Measurements from ENCODE around the gene PKD2L1. TPM values are rescaled to one million over a fixed set of nuclear protein-coding genes. Genes with fewer than 3 reads are reported as not detected.

The PKD2L1 gene
- total and polyA plus RNA-seq, 2 of the 8 experiments (the other 6 are each of a cell fraction or from before 2014, with no cell fraction given) = 0.20 to 0.33 TPM

DNA sequence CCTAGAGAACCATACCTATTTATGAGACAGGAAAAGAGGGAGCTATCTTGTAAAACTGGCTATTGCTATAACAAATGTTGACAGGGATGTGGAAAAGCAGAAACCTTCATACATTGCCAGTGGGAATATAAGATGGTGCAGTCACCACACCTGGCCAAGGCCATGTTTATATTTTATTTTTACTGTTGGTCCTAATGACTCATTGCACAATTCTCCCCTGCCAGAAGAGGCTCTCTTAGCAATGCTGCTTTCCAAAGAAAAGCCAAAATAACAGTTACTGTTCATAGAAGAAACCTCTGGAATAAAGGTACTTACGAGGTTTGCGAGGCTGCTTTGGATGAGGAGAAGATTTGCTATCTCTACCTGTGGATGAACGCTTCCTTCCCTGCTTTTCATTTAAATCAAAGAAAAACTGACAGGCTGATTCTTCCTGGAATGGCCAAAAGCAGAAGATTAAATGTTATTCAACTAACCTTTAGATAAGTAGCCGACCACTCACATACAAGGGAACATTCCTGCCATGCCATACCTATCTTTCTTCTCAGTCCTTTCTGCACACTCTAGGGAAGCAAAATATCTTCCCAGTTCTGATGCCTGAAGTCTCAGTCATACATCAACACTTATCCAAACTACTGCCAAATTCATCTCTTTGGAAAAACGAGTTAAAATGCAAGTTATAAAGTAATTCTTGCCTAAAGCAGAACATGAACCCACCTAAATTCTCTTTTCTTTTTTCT is 84.4 kb downstream of the PKD2L1 start:
- H2BK15ac ChIP-seq (ENCODE audit: low read length) = no peak overlapping the region
- TF ChIP-seq TAF1 (IDR thresholded peaks at IDR 0.05; ENCODE audit: low read depth, low read length) (no peak), ZNF274 (IDR thresholded peaks at IDR 0.05; ENCODE audit: borderline replicate concordance, extremely low read depth, low read length) (no peak)
- H3K79me1 ChIP-seq (ENCODE audit: low read depth, low read length) = no peaks in the 10 kb centered on the region
- H3K27me3 ChIP-seq (replicated peaks in 1 of 4; ENCODE audit: control insufficient read depth in 3 of 4, extremely low read depth in 1 of 4, insufficient read depth in 3 of 4, low read length in 3 of 4) = no peaks in the 10 kb centered on the region
- no peak overlapping the region for H3K4me2 ChIP-seq (ENCODE audit: insufficient read depth in 1 of 2, low read depth in 2 of 2, low read length in 2 of 2)
- H3K18ac ChIP-seq (ENCODE audit: extremely low read depth, low read length) = no peak overlapping the region
- H3K79me2 ChIP-seq (ENCODE audit: control insufficient read depth in 1 of 2, insufficient read depth in 2 of 2, low read length in 2 of 2) = no peaks in the 10 kb centered on the region
- no peaks in the 10 kb centered on the region for H3K23me2 ChIP-seq (ENCODE audit: low read depth, low read length)
- H2BK20ac ChIP-seq (ENCODE audit: low read length) = no peak overlapping the region
- H3K56ac ChIP-seq (replicated peaks; ENCODE audit: insufficient read length, low read depth, low read length) = no peak overlapping the region
- no peaks in the 10 kb centered on the region for H3K9me3 ChIP-seq (ENCODE audit: insufficient read depth in 2 of 2, low read depth in 1 of 2, low read length in 1 of 2)
- WGBS, 2 experiments (ENCODE audit: extremely low coverage in 1 of 2, insufficient coverage in 1 of 2, insufficient read length in 1 of 2, insufficient replicate concordance in 2 of 2, low coverage in 1 of 2, low lambda C conversion rate in 2 of 2, missing lambda C conversion rate in 1 of 2) = 88% methylated on average over 5 of the region's 5 CpGs; no CpG with 5 or more reads in 1 of the 2 experiments
- H2AFZ ChIP-seq (ENCODE audit: low read length) = no peak overlapping the region
- peaks cover 9 to 40% (median 25%) of the 10 kb centered on the region in 4 experiments for H3K36me3 ChIP-seq (ENCODE audit: control insufficient read depth in 2 of 4, insufficient read depth in 4 of 4, low read length in 3 of 4)
- no peak overlapping the region for H3K27ac ChIP-seq (ENCODE audit: low read depth, low read length)
- DNase-seq (ENCODE audit: low read depth in 1 of 2, low spot score in 2 of 2) (no peak), FAIRE-seq (no peak)
- POLR2A ChIA-PET (ENCODE audit: partially characterized antibody) = no interaction called here
- H4K20me1 ChIP-seq (replicated peaks in 1 of 2; ENCODE audit: control insufficient read depth in 1 of 2, insufficient read depth in 2 of 2, low read length in 2 of 2) = peaks cover 0 to 2% of the 10 kb centered on the region in 2 experiments
- H3K4me3 ChIP-seq (ENCODE audit: extremely low read depth in 1 of 4, insufficient read depth in 2 of 4, low read depth in 3 of 4, low read length in 4 of 4) = no peak overlapping the region
- H3K14ac ChIP-seq (ENCODE audit: insufficient read length) = no peak overlapping the region
- no peak overlapping the region for H3K9ac ChIP-seq (replicated peaks in 1 of 4; ENCODE audit: extremely low read depth in 1 of 4, low read depth in 3 of 4, low read length in 3 of 4)
- CTCF ChIA-PET (ENCODE audit: partially characterized antibody) = no interaction called here
- H4K5ac ChIP-seq (ENCODE audit: insufficient read length, low read depth, low read length) = no peak overlapping the region
- H2BK5ac ChIP-seq (ENCODE audit: low read depth, low read length) = no peak overlapping the region
- no peak overlapping the region for H4K8ac ChIP-seq (ENCODE audit: extremely low read depth, insufficient read depth, low read length)
- no peak overlapping the region for H3K23ac ChIP-seq (ENCODE audit: insufficient read length)
- no peak overlapping the region for H2AK5ac ChIP-seq (ENCODE audit: low read depth, low read length)
- H2BK120ac ChIP-seq (replicated peaks; ENCODE audit: low read depth, low read length) = no peak overlapping the region
- H2BK12ac ChIP-seq (ENCODE audit: low read depth, low read length) = no peak overlapping the region
- H3K4me1 ChIP-seq (replicated peaks in 1 of 4; ENCODE audit: control insufficient read depth in 3 of 4, insufficient read depth in 4 of 4, low read length in 3 of 4) = no peaks in the 10 kb centered on the region
- H3K4ac ChIP-seq (replicated peaks; ENCODE audit: insufficient read length, low read depth, low read length) = no peak overlapping the region
- H4K91ac ChIP-seq (replicated peaks; ENCODE audit: insufficient read length, low read length) = no peak overlapping the region

Measured in H1 (cell line).